ENCODE measurements around the gene TBX3.

- TF ChIP-seq YY1 (IDR thresholded peaks at IDR 0.05; ENCODE audit: insufficient read depth, insufficient read length) (no peak), ZNF274 (IDR thresholded peaks at IDR 0.05; ENCODE audit: low read depth, low read length) (no peak), SUZ12 (IDR thresholded peaks at IDR 0.05; ENCODE audit: extremely low read depth, insufficient read depth, insufficient read length) (no peak)
These were observed 5.9 kb downstream of the TBX3 start for GRCh38 chr12:114678028-114678427.

All from NT2/D1 (cell line).